GM23338 (cell line): ENCODE data around the gene IGF1. TPM values are rescaled to one million over a fixed set of nuclear protein-coding genes. Genes with fewer than 3 reads are reported as not detected.

ENCODE experiments used
- ATAC-seq: fragments of 200-7000 bp; cut with Tn5 transposase; 3 replicates; pipeline ENCODE4 v1.9.1; 2020
- DNase-seq: peaks from one replicate; pipeline ENCODE4 v3.0.0-alpha.2; 2015; ENCODE audit warnings: low spot score
- H2AFZ ChIP-seq: fragments of 200-600 bp; sonication (generic); 2 replicates; pipeline ENCODE4 v1.8.0; 2016; ENCODE audit warnings: antibody characterized with exemption, mild to moderate bottlenecking, moderate library complexity
- H3F3A ChIP-seq: fragments of 200-600 bp; sonication (generic); replicated peaks from 2 replicates; pipeline ENCODE4 v1.8.0; 2017; ENCODE audit warnings: antibody characterized with exemption, mixed run types, low read depth
- H3K27ac ChIP-seq: fragments of 200-600 bp; sonication (generic); 2 replicates; pipeline ENCODE4 v1.6.1; 2016; ENCODE audit warnings: low read depth
- H3K27me3 ChIP-seq: fragments of 200-600 bp; sonication (generic); 2 replicates; pipeline ENCODE4 v1.8.0; 2016; ENCODE audit warnings: mild to moderate bottlenecking, mixed run types, moderate library complexity; ENCODE audit not compliant: insufficient read depth
- H3K36me3 ChIP-seq: fragments of 200-600 bp; sonication (generic); 2 replicates; pipeline ENCODE4 v1.8.0; 2016; ENCODE audit warnings: mild to moderate bottlenecking; ENCODE audit not compliant: insufficient read depth
- H3K4me1 ChIP-seq: fragments of 200-600 bp; sonication (generic); 2 replicates; pipeline ENCODE4 v1.8.0; 2016; ENCODE audit warnings: mild to moderate bottlenecking, moderate library complexity; ENCODE audit not compliant: insufficient read depth
- H3K4me2 ChIP-seq: fragments of 200-600 bp; sonication (generic); 2 replicates; pipeline ENCODE4 v1.7.1; 2017; ENCODE audit warnings: mixed run types
- H3K4me3 ChIP-seq: fragments of 200-600 bp; sonication (generic); 2 replicates; pipeline ENCODE4 v1.6.1; 2016; ENCODE audit warnings: mixed run types
- H3K79me2 ChIP-seq: fragments of 200-600 bp; sonication (generic); replicated peaks from 2 replicates; pipeline ENCODE4 v1.8.0; 2017; ENCODE audit warnings: mild to moderate bottlenecking; ENCODE audit not compliant: insufficient read depth
- H3K9me2 ChIP-seq: fragments of 200-600 bp; sonication (generic); 2 replicates; pipeline ENCODE4 v1.8.0; 2017; ENCODE audit not compliant: insufficient read depth
- H4K20me1 ChIP-seq: fragments of 200-600 bp; sonication (generic); replicated peaks from 2 replicates; pipeline ENCODE4 v1.8.0; 2017; ENCODE audit warnings: mild to moderate bottlenecking; ENCODE audit not compliant: insufficient read depth
- H3K27ac Mint-ChIP-seq: 2 replicates; pipeline ENCODE4 v1.8.0; 2020; ENCODE audit warnings: inconsistent platforms, mild to moderate bottlenecking, moderate library complexity, mixed read lengths
- H3K27me3 Mint-ChIP-seq: 3 replicates; pipeline ENCODE4 v1.8.0; 2022; ENCODE audit warnings: low read depth, mild to moderate bottlenecking, moderate library complexity, mixed read lengths, inconsistent platforms; ENCODE audit not compliant: insufficient read depth, poor library complexity
- H3K36me3 Mint-ChIP-seq: 3 replicates; pipeline ENCODE4 v1.8.0; 2021; ENCODE audit warnings: low read depth, mild to moderate bottlenecking, inconsistent platforms, moderate library complexity, mixed read lengths
- H3K4me1 Mint-ChIP-seq: 3 replicates; pipeline ENCODE4 v1.8.0; 2020; ENCODE audit warnings: mild to moderate bottlenecking, inconsistent platforms, mixed read lengths
- H3K4me3 Mint-ChIP-seq: 3 replicates; pipeline ENCODE4 v1.8.0; 2021; ENCODE audit warnings: moderate library complexity, mild to moderate bottlenecking, inconsistent platforms, mixed read lengths
- H3K9me3 Mint-ChIP-seq: 3 replicates; pipeline ENCODE4 v1.8.0; 2020; ENCODE audit warnings: moderate library complexity, mild to moderate bottlenecking, inconsistent platforms, mixed read lengths
- CREB1 ChIP-seq: fragments of 250-450 bp; sonication (Bioruptor Pico); IDR thresholded peaks from 2 replicates; pipeline ENCODE4 v1.5.0; 2020; ENCODE audit warnings: low read depth, mild to moderate bottlenecking, moderate library complexity
- CTCF ChIP-seq, 2 experiments: fragments of 200-600 bp in 1 of 2; sonication (generic) in 1 of 2; conservative IDR thresholded peaks; 2 replicates each; pipeline versions ENCODE4 v1.5.1 to v1.6.1; 2016 to 2017; ENCODE audit warnings: antibody characterized with exemption in 2 of 2, low read depth in 2 of 2, mild to moderate bottlenecking in 2 of 2, moderate library complexity in 1 of 2
- ETS1 ChIP-seq: IDR thresholded peaks from 2 replicates; pipeline ENCODE4 v1.6.1; 2016; ENCODE audit warnings: antibody characterized with exemption
- EZH2 ChIP-seq: fragments of 200-600 bp; sonication (generic); IDR thresholded peaks from one replicate; pipeline ENCODE4 v1.8.0; 2017; ENCODE audit warnings: antibody characterized with exemption, mild to moderate bottlenecking, low read depth; ENCODE audit not compliant: unreplicated experiment
- JUNB ChIP-seq: IDR thresholded peaks from one replicate; pipeline ENCODE4 v1.6.1; 2016; ENCODE audit warnings: antibody characterized with exemption; ENCODE audit not compliant: unreplicated experiment
- NANOG ChIP-seq: IDR thresholded peaks from 2 replicates; pipeline ENCODE4 v1.6.1; 2016; ENCODE audit warnings: antibody characterized with exemption, borderline replicate concordance
- POLR2AphosphoS5 ChIP-seq: IDR thresholded peaks from 2 replicates; pipeline ENCODE4 v1.6.1; 2016; ENCODE audit warnings: antibody characterized with exemption, low read depth
- STAT1 ChIP-seq: IDR thresholded peaks from one replicate; pipeline ENCODE4 v1.6.1; 2016; ENCODE audit warnings: antibody characterized with exemption; ENCODE audit not compliant: unreplicated experiment
- ZNF114 ChIP-seq: fragments of 250-450 bp; sonication (Bioruptor Pico); IDR thresholded peaks from 2 replicates; pipeline ENCODE4 v1.5.0; 2020; ENCODE audit warnings: mild to moderate bottlenecking, moderate library complexity
- ZNF331 ChIP-seq: fragments of 250-450 bp; sonication (Bioruptor Pico); IDR thresholded peaks from 2 replicates; pipeline ENCODE4 v1.5.0; 2020; ENCODE audit warnings: low read depth, mild to moderate bottlenecking, moderate library complexity
- ZNF462 ChIP-seq: fragments of 250-450 bp; sonication (Bioruptor Pico); IDR thresholded peaks from 2 replicates; pipeline ENCODE4 v1.5.0; 2020; ENCODE audit warnings: mild to moderate bottlenecking, moderate library complexity
- polyA plus RNA-seq: library from polyadenylated mRNA; unstranded; fragments of >200 nt; fragmentation: Nextera tagmentation; extraction: Ambion mirVana; gene quantifications from 2 replicates; pipeline ENCODE4 v1.2.1, GENCODE V29; 2016
- total RNA-seq: library from RNA; depleted of rRNA; stranded (reverse); fragments of >200 nt; shearing (Covaris generic); gene quantifications from 2 replicates; pipeline ENCODE4 v1.2.3, GENCODE V29; 2014

The IGF1 gene
- total and polyA plus RNA-seq, 2 experiments from 2014 or later, result 0.29 TPM; not detected in 1

DNA sequence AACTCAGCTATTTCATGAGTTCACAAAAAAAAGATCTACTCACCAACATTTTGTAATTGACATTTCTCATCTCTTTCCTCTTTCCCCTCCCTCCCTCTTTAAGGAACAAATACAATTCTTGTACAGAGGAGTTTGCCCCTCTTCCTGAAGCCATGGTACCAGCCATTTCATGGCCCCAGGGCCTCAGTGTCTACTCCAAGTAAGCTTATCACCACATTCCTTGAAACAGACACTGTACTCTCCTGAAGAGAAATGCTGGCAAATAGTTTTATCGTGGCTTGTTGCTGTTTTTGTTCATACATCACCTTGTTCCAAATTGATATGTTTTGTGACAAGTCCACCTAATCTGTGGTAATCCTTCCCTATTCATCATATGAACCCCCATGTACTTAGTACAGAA is 29.7 kb upstream of the IGF1 start (continued):
- no peak for TF ChIP-seq ZNF462 (CRISPR knock-in tag)
- no peak for TF ChIP-seq STAT1
- no peak for TF ChIP-seq JUNB
- no peak for TF ChIP-seq ETS1
- TF ChIP-seq EZH2, result no peak
- no peak for TF ChIP-seq ZNF331
- no peak for TF ChIP-seq ZNF114

DNA sequence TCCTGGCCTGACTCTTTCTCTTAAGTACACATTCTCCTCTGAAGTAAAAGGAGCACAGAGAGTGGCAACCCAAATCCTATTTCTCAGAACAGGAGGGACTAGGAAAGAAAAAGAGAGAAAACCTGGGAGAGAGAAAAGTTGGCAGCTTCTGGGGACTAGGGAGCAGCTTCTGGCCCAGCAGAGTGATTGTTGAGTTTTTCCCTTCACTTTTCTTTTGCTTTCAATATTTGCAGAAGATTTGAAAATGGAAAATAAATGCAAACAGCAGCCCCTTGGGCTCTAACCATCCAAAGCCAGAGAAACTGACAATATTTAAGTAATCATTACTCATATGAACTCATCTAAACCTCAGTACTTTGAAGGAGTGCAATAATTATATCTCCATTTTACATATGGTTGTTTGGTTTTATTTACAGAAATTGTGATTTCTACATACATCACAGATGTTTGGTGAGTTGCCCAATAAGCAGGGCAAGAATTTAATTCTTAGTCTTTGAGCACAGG is 28.8 kb upstream of the IGF1 start:
- no peaks in the 10 kb centered on the region for H3K79me2 ChIP-seq
- no peak overlapping the region for H3K27ac Mint-ChIP-seq
- H3K4me3 ChIP-seq, result no peak overlapping the region
- H3K9me2 ChIP-seq, result peaks cover 8% of the 10 kb centered on the region; the same call in 1 of the 2 replicates
- no peaks in the 10 kb centered on the region for H3K36me3 Mint-ChIP-seq
- no peaks in the 10 kb centered on the region for H3K36me3 ChIP-seq
- no peaks in the 10 kb centered on the region for H3K4me1 ChIP-seq
- no peak overlapping the region for H3K4me3 Mint-ChIP-seq
- no peaks in the 10 kb centered on the region; the same call in 1 of the 3 replicates for H3K9me3 Mint-ChIP-seq
- H3F3A ChIP-seq, result no peaks in the 10 kb centered on the region
- no peak for ATAC-seq
- peaks cover 2% of the 10 kb centered on the region for H3K27me3 Mint-ChIP-seq
- no peak overlapping the region for H3K4me2 ChIP-seq
- no peaks in the 10 kb centered on the region for H3K27me3 ChIP-seq
- no peak for DNase-seq
- peaks cover 12% of the 10 kb centered on the region for H3K4me1 Mint-ChIP-seq
- H4K20me1 ChIP-seq, result no peaks in the 10 kb centered on the region
- no peak overlapping the region for H2AFZ ChIP-seq
- no peak overlapping the region for H3K27ac ChIP-seq
- TF ChIP-seq ZNF331 (no peak), NANOG (no peak), ZNF114 (no peak), CREB1 (no peak), CTCF (conservative IDR thresholded peaks at IDR 0.05; ENCODE audit: low read depth in 2 of 2) (no peak), POLR2AphosphoS5 (no peak), EZH2 (no peak), ETS1 (no peak)
